ENCODE data around the gene DOP1B.
"Not testable (repeated sequence)": the region's sequence is repeated elsewhere in the genome, so short reads cannot be mapped to it uniquely, and the experiment has no call there.

DOP1B gene

GRCh38 chr21:36175771-36176565, 19.3 kb downstream of the DOP1B start:
- DNase-seq = no peak

GRCh38 chr21:36178349-36178748, 21.7 kb downstream of the DOP1B start:
- no peak for DNase-seq

GRCh38 chr21:36179145-36179544, 22.5 kb downstream of the DOP1B start:
- DNase-seq = no peak

- no peak for DNase-seq
These were observed 24.3 kb downstream of the DOP1B start for GRCh38 chr21:36180963-36181362.

- no peak for DNase-seq
These were observed 26.6 kb downstream of the DOP1B start for GRCh38 chr21:36183144-36183795.

- DNase-seq = no peak
These were observed 27.9 kb downstream of the DOP1B start for GRCh38 chr21:36184545-36184944.

- no peak for DNase-seq
These were observed 28.9 kb downstream of the DOP1B start for GRCh38 chr21:36185523-36185922.

- DNase-seq = no peak
These were observed 29.5 kb downstream of the DOP1B start for GRCh38 chr21:36186081-36186480.

- DNase-seq = no peak
These were observed 30.1 kb downstream of the DOP1B start for GRCh38 chr21:36186506-36187399.

- DNase-seq = no peak
These were observed 31.6 kb downstream of the DOP1B start for GRCh38 chr21:36188081-36188681.

GRCh38 chr21:36188937-36189336, 32.3 kb downstream of the DOP1B start:
- DNase-seq = no peak

GRCh38 chr21:36190736-36191135, 34.1 kb downstream of the DOP1B start:
- DNase-seq = no peak

GRCh38 chr21:36193200-36193599, 36.6 kb downstream of the DOP1B start:
- no peak for DNase-seq

GRCh38 chr21:36194024-36194423, 37.4 kb downstream of the DOP1B start:
- DNase-seq = no peak

- peak; percentile 6 for DNase-seq
These were observed 39.0 kb downstream of the DOP1B start for GRCh38 chr21:36195613-36196012.

GRCh38 chr21:36199021-36199420, 42.4 kb downstream of the DOP1B start:
- DNase-seq = no peak

- not testable (repeated sequence) for DNase-seq
These were observed 43.0 kb downstream of the DOP1B start for GRCh38 chr21:36199575-36199974.

GRCh38 chr21:36200081-36200561, 43.5 kb downstream of the DOP1B start:
- no peak for DNase-seq

GRCh38 chr21:36202726-36203602, 46.3 kb downstream of the DOP1B start:
- DNase-seq = no peak

- peak; percentile 82 for DNase-seq
These were observed 46.9 kb downstream of the DOP1B start for GRCh38 chr21:36203603-36203889.

GRCh38 chr21:36204980-36205379, 48.4 kb downstream of the DOP1B start:
- no peak for DNase-seq

- DNase-seq = no peak
These were observed 49.3 kb downstream of the DOP1B start for GRCh38 chr21:36205962-36206361.
